ENCODE measurements around the gene MUC15.
"Not testable (repeated sequence)": the region's sequence is repeated elsewhere in the genome, so short reads cannot be mapped to it uniquely, and the experiment has no call there.

Gene MUC15

GRCh38 chr11:26571861-26572654 is at the start of gene MUC15:
Gene MUC15 (minus strand): TSS chr11:26572263. CDS start chr11:26567094, 5,169 bp downstream.
- no peak for FAIRE-seq

- FAIRE-seq, result no peak
Measured at GRCh38 chr11:26621132-26621531, 49.1 kb upstream of the MUC15 start.

- no peak for FAIRE-seq
Measured at GRCh38 chr11:26620282-26621045, 48.4 kb upstream of the MUC15 start.

GRCh38 chr11:26618441-26618840 is 46.4 kb upstream of the MUC15 start:
- no peak for FAIRE-seq

GRCh38 chr11:26613759-26614158 is 41.7 kb upstream of the MUC15 start:
- no peak for FAIRE-seq

- no peak for FAIRE-seq
Measured at GRCh38 chr11:26608507-26609146, 36.6 kb upstream of the MUC15 start.

- FAIRE-seq, result no peak
Measured at GRCh38 chr11:26607725-26608506, 35.9 kb upstream of the MUC15 start.

- no peak for FAIRE-seq
Measured at GRCh38 chr11:26599876-26600434, 27.9 kb upstream of the MUC15 start.

- FAIRE-seq, result no peak
Measured at GRCh38 chr11:26599425-26599824, 27.4 kb upstream of the MUC15 start.

- FAIRE-seq, result no peak
Measured at GRCh38 chr11:26597899-26598298, 25.8 kb upstream of the MUC15 start.

- not testable (repeated sequence) for FAIRE-seq
Measured at GRCh38 chr11:26597049-26597689, 25.1 kb upstream of the MUC15 start.

GRCh38 chr11:26595207-26595865 is 23.3 kb upstream of the MUC15 start:
- FAIRE-seq, result not testable (repeated sequence)

- FAIRE-seq, result no peak
Measured at GRCh38 chr11:26593691-26594090, 21.6 kb upstream of the MUC15 start.

GRCh38 chr11:26587073-26587472 is 15.0 kb upstream of the MUC15 start:
- no peak for FAIRE-seq

- peak; percentile 64 for FAIRE-seq
Measured at GRCh38 chr11:26584818-26585217, 12.8 kb upstream of the MUC15 start.

GRCh38 chr11:26583550-26583949 is 11.5 kb upstream of the MUC15 start:
- no peak for FAIRE-seq

- FAIRE-seq, result no peak
Measured at GRCh38 chr11:26580929-26581328, 8.9 kb upstream of the MUC15 start.

GRCh38 chr11:26579683-26580082 is 7.6 kb upstream of the MUC15 start:
- no peak for FAIRE-seq

GRCh38 chr11:26578998-26579661 is 7.1 kb upstream of the MUC15 start:
- no peak for FAIRE-seq

- no peak for FAIRE-seq
Measured at GRCh38 chr11:26575946-26576345, 3.9 kb upstream of the MUC15 start.

- FAIRE-seq, result no peak
Measured at GRCh38 chr11:26573896-26574295, 1.8 kb upstream of the MUC15 start.
